Adrenal gland (tissue), 12 donors: ENCODE results near the gene GRK3. TPM values are rescaled to one million over a fixed set of nuclear protein-coding genes. Genes with fewer than 3 reads are reported as not detected.

Experiments
- DNase-seq, 7 donors: peaks; one replicate each; pipeline ENCODE4 v3.0.0-alpha.2; 2019 to 2020
- H3K27ac ChIP-seq, 5 donors: fragments of 200-600 bp; sonication (generic) in 4 of 5; 1 replicate in 3 of 5; 2 replicates in 2 of 5; pipeline versions ENCODE4 v1.5.1 to v1.8.0; 2016 to 2020; ENCODE audit warnings: mild to moderate bottlenecking in 1 of 5
- H3K27me3 ChIP-seq: fragments of 200-600 bp; 2 replicates; pipeline ENCODE4 v1.8.0; 2021
- H3K36me3 ChIP-seq, 2 donors: fragments of 200-600 bp; replicated peaks in 1 of 2; 1 replicate in 1 of 2; 2 replicates in 1 of 2; pipeline versions ENCODE4 v1.5.1 to v1.8.0; 2018 to 2022
- H3K4me1 ChIP-seq, 2 donors: fragments of 200-600 bp; replicated peaks in 1 of 2; 1 replicate in 1 of 2; 2 replicates in 1 of 2; pipeline versions ENCODE4 v1.5.1 to v1.8.0; 2018 to 2021
- H3K4me3 ChIP-seq, 4 donors: fragments of 200-600 bp; sonication (generic) in 3 of 4; one replicate each; pipeline ENCODE4 v1.5.1; 2016 to 2018
- H3K9me3 ChIP-seq, 3 donors: fragments of 200-600 bp; sonication (generic) in 1 of 3; replicated peaks in 1 of 3; 1 replicate in 2 of 3; 2 replicates in 1 of 3; pipeline versions ENCODE4 v1.5.1 to v1.8.0; 2016 to 2021
- POLR2A ChIP-seq, 2 donors: fragments of 450-650 bp; IDR thresholded peaks; one replicate each; pipeline ENCODE4 v1.6.1; 2017; ENCODE audit warnings: antibody characterized with exemption in 2 of 2, mild to moderate bottlenecking in 2 of 2, moderate library complexity in 1 of 2
- WGBS, 4 donors: extraction: QIAGEN DNeasy Blood & Tissue Kit in 2 of 4; methylation state at CpG; one replicate each; pipeline versions ENCODE4 v1.1.5 to v1.1.7; 2013 to 2017; 5-methylcytosine and 5-hydroxymethylcytosine counted together
- intact Hi-C, 2 donors: fragments of 100-400 bp; cut with DNase I; formaldehyde crosslinking; loops; one replicate each; pipeline versions ENCODE4 v1.14.1 to v1.15.0; 2022 to 2023
- polyA plus RNA-seq, 3 donors: library from polyadenylated mRNA; stranded (reverse); fragments of 200-250 nt in 2 of 3; fragments of 350-450 nt in 1 of 3; fragmentation: Illumina TruSeq in 1 of 3; extraction: RNeasy Lipid Tissue Mini Kit (QIAGEN cat#74804) in 1 of 3; gene quantifications; one replicate each; pipeline ENCODE4 v1.2.3, GENCODE V29; 2013 to 2014
- total RNA-seq, 9 donors: library from RNA; depleted of rRNA in 4 of 9; stranded (reverse); fragments of >200 nt in 4 of 9; fragments of 120-200 nt in 1 of 9; fragmentation: NEBNext Ultra II Directional in 1 of 9; extraction: Animal tissue kit (Norgen Biotek cat#: 25700) in 1 of 9; gene quantifications; one replicate each; pipeline versions ENCODE4 v1.1.0 to v1.2.4, GENCODE V29; 2013 to 2023
- TF ChIP-seq, protein P1 (sequence below), 6 experiments: fragments of 450-650 bp in 4 of 6; fragments of 200-600 bp in 2 of 6; sonication (generic) in 1 of 6; IDR thresholded peaks; 1 replicate in 5 of 6; 2 replicates in 1 of 6; pipeline versions ENCODE4 v1.5.1 to v1.8.0; 2016 to 2021; ENCODE audit warnings: antibody characterized with exemption in 6 of 6, mild to moderate bottlenecking in 2 of 6, moderate library complexity in 1 of 6
- donor health status: healthy with polysubstance abuse.
- donor health status: Bipolar disorder and iron deficiency.
- donor health status: DM: yes; HTN: yes; CAD: no.
- donor health status: DM: no; HTN: no; CAD: no.
- donor health status: DM: no; HTN: no; CAD: no.
- donor health status: DM: yes; HTN: yes; CAD: no.

GRK3 gene
- total and polyA plus RNA-seq, 12 donors = 3.2 to 20.9 (median 10.1) TPM

DNA sequence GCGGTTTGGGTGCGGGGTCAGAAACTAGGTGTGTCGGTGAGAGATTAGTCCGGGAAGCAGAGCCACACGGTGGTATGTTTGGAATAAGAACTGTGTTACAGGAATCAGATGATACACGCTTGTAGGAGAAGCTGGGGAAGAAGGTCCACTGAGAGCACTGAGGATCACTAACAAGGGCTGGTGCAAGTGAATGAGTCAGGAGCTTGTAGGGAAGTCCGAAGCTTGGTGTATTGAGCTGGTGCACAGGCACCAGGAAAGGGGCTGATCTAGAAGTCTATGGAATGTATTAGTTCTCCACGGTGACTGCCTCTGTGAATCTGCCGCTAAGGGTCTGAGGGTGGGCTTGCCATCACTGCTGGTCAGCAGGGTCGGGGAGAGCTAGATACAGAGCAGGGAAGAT is 18.8 kb upstream of the GRK3 start:
- TF ChIP-seq, protein P1, sequence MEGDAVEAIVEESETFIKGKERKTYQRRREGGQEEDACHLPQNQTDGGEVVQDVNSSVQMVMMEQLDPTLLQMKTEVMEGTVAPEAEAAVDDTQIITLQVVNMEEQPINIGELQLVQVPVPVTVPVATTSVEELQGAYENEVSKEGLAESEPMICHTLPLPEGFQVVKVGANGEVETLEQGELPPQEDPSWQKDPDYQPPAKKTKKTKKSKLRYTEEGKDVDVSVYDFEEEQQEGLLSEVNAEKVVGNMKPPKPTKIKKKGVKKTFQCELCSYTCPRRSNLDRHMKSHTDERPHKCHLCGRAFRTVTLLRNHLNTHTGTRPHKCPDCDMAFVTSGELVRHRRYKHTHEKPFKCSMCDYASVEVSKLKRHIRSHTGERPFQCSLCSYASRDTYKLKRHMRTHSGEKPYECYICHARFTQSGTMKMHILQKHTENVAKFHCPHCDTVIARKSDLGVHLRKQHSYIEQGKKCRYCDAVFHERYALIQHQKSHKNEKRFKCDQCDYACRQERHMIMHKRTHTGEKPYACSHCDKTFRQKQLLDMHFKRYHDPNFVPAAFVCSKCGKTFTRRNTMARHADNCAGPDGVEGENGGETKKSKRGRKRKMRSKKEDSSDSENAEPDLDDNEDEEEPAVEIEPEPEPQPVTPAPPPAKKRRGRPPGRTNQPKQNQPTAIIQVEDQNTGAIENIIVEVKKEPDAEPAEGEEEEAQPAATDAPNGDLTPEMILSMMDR (IDR thresholded peaks at IDR 0.05) = no peak
- no peak for TF ChIP-seq POLR2A (IDR thresholded peaks at IDR 0.05)
- Histone ChIP-seq H3K9me3 (no peaks in the 10 kb centered on the region), H3K36me3 (no peaks in the 10 kb centered on the region), H3K4me1 (no peaks in the 10 kb centered on the region), H3K27ac (peak overlapping the region in 1 of 5 donors; percentile 49), H3K27me3 (no peaks in the 10 kb centered on the region), H3K4me3 (no peak overlapping the region)
- whole genome bisulfite sequencing, 4 donors = 86 to 89% (median 88%) methylated on average over 10 of the region's 10 CpGs
- DNase-seq = no peak
- intact Hi-C loops = no loop called here

DNA sequence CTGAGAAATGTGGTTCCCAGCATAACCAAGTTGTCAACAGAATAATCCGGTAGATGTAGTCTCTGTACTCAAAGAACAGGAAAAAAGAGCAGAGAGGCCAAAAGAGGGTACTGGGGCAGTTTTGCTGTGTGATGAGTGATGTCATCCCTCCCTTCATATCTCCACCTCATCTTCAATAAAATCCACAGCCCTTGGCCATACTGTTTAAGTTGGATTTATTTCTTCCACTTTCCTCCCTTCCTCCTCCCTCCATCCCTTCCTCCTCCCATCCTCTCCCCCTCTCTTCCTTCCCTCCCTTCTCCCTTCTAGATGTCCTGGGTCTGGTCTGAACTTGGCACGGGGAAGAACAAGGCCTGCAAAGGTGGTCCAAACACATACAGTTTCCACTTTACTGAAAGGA is 18.2 kb upstream of the GRK3 start:
- Histone ChIP-seq H3K27me3 (no peaks in the 10 kb centered on the region), H3K4me3 (no peak overlapping the region), H3K9me3 (no peaks in the 10 kb centered on the region), H3K27ac (peak overlapping the region in 1 of 5 donors; percentile 49), H3K4me1 (no peaks in the 10 kb centered on the region), H3K36me3 (no peaks in the 10 kb centered on the region)
- intact Hi-C loops = no loop called here
- TF ChIP-seq, protein P1 (IDR thresholded peaks at IDR 0.05) = no peak
- no peak for TF ChIP-seq POLR2A (IDR thresholded peaks at IDR 0.05)
- DNase-seq = no peak
- 76 to 91% (median 81%) methylated on average over 2 of the region's 2 CpGs for WGBS, 4 donors

DNA sequence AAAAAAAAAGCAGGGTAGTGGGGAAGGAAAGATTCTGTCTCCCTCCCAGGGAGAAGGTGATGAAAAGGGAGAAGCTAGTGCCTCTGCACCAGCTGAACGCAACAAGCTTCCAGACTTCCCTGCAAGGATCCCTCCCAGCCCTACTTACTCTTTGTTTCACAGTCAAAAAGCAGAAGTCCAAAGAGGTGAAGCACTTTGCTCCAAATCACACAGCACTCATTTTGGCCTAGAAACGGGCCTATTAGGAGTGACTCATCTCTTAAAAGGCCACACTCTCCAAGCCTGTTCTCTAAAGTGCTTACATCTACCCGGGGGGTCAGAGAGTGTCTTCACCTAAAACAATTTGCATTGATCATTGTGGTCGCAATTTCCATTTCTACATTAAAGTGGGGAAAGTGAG is 17.7 kb upstream of the GRK3 start:
- 61 to 74% (median 67%) methylated on average over 4 of the region's 4 CpGs for WGBS, 4 donors
- Histone ChIP-seq H3K27ac (no peak overlapping the region), H3K27me3 (no peaks in the 10 kb centered on the region), H3K9me3 (no peaks in the 10 kb centered on the region), H3K4me1 (no peaks in the 10 kb centered on the region), H3K4me3 (no peak overlapping the region), H3K36me3 (no peaks in the 10 kb centered on the region)
- intact Hi-C loops = no loop called here
- DNase-seq = peak in 1 of 7 donors; percentile 39
- no peak for TF ChIP-seq POLR2A (IDR thresholded peaks at IDR 0.05)
- TF ChIP-seq, protein P1 (IDR thresholded peaks at IDR 0.05) = no peak

DNA sequence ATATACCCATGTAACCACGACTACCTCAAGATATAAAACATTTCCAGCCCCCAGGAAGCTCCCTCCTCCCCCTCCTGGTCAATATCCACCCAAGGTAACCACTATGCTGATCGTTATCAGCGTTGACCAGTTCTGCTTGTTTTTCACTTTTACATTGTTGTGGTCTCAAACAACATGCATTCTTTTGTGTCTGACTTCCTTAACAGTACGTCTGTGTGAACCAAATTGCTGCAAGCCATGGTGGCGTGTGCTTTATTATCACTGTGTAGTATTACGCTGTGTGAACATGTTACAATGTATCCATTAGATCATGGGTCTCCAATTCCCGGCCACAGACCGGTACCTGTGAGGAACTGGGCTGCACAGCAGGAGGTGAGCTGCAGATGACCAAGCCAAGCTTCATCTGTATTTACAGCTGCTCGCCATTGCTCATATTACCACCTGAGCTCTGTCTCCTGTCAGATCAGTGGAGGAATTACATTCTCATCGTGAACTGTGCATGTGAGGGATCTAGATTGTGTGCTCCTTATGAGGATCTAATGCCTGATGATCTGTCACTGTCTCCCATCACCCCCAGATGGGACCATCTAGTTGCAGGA is 15.5 kb upstream of the GRK3 start:
- no peak for TF ChIP-seq POLR2A (IDR thresholded peaks at IDR 0.05)
- TF ChIP-seq, protein P1 (IDR thresholded peaks at IDR 0.05) = no peak
- WGBS, 4 donors = 78 to 92% (median 80%) methylated on average over 9 to 10 of the region's 10 CpGs
- Histone ChIP-seq H3K27me3 (no peaks in the 10 kb centered on the region), H3K36me3 (no peaks in the 10 kb centered on the region), H3K27ac (no peak overlapping the region), H3K4me3 (no peak overlapping the region), H3K4me1 (no peaks in the 10 kb centered on the region), H3K9me3 (no peaks in the 10 kb centered on the region)
- no peak for DNase-seq
- intact Hi-C loops = no loop called here
